Omental fat pad (tissue), 4 donors: Measurements from ENCODE around the gene EOMES. TPM values are rescaled to one million over a fixed set of nuclear protein-coding genes. Genes with fewer than 3 reads are reported as not detected.
"Not testable (repeated sequence)": the region's sequence is repeated elsewhere in the genome, so short reads cannot be mapped to it uniquely, and the experiment has no call there.

Source experiments
- ATAC-seq: fragments of 150-250 bp; one replicate; pipeline ENCODE4 v1.9.1; 2016; ENCODE audit warnings: mild to moderate bottlenecking, moderate library complexity; ENCODE audit not compliant: low FRiP score
- DNase-seq: peaks from one replicate; pipeline ENCODE4 v3.0.0-alpha.2; 2019; ENCODE audit warnings: low spot score
- total RNA-seq, 4 donors: library from RNA; depleted of rRNA; stranded (reverse); fragments of >200 nt; gene quantifications; one replicate each; pipeline ENCODE4 v1.1.0, GENCODE V29; 2016
- TF ChIP-seq, protein P1 (sequence below), 3 donors: fragments of 450-650 bp; IDR thresholded peaks; one replicate each; pipeline ENCODE4 v1.5.1; 2016 to 2017; ENCODE audit warnings: antibody characterized with exemption in 3 of 3, mild to moderate bottlenecking in 3 of 3, moderate library complexity in 2 of 3

Gene EOMES
- total RNA-seq: under 1 TPM in 3 of 4 donors, not detected in 1; 0.19 to 0.63 (median 0.48) TPM

DNA sequence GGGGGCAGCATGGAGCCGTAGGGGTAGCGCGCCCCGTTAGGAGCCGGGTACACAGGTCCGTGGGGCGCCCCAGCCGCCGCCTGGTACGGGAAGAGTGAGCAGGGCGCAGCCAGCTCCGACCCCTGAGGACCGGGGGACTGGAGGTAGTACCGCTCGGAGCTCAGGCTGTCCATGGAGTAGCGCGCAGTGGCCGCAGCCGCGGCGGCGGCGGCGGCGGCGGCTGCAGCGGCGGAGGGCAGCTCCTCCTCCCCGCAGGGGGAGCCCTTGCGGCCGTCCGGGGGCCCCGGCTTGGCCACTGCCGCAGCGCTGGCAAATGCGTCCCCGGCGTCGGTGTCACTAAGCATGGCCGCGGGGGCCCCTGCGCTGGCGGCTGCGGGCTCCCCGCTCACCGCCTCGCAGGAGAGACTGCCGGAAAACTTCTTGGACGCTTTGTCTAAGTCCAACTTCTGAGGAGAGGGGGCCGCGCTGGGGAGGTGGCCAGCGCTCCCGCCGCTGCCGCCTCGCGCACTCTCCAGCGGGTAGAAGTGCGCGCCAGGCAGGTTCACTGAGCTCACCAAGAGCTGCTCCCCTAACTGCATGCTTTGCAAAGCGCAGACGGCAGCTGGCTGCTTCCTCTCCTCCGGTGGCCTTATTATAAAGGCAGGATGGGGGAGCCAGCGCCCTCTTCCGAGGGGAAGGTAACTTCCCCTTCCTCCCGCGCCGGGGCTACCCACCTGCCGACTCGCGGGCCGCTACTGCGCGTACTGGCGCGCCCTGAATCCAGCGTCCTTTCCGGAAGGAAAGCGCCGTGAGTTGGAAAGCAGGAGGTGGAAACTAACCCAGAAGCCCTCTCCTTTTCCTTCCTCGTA lies at the start of gene EOMES:
EOMES (minus strand) TSS at position 607 of the 848 bp plus-strand sequence; CDS start at position 578, 29 bp downstream.
- DNase-seq (no peak), ATAC-seq (no peak)
- TF ChIP-seq, protein P1, sequence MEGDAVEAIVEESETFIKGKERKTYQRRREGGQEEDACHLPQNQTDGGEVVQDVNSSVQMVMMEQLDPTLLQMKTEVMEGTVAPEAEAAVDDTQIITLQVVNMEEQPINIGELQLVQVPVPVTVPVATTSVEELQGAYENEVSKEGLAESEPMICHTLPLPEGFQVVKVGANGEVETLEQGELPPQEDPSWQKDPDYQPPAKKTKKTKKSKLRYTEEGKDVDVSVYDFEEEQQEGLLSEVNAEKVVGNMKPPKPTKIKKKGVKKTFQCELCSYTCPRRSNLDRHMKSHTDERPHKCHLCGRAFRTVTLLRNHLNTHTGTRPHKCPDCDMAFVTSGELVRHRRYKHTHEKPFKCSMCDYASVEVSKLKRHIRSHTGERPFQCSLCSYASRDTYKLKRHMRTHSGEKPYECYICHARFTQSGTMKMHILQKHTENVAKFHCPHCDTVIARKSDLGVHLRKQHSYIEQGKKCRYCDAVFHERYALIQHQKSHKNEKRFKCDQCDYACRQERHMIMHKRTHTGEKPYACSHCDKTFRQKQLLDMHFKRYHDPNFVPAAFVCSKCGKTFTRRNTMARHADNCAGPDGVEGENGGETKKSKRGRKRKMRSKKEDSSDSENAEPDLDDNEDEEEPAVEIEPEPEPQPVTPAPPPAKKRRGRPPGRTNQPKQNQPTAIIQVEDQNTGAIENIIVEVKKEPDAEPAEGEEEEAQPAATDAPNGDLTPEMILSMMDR (IDR thresholded peaks at IDR 0.05): no peak

DNA sequence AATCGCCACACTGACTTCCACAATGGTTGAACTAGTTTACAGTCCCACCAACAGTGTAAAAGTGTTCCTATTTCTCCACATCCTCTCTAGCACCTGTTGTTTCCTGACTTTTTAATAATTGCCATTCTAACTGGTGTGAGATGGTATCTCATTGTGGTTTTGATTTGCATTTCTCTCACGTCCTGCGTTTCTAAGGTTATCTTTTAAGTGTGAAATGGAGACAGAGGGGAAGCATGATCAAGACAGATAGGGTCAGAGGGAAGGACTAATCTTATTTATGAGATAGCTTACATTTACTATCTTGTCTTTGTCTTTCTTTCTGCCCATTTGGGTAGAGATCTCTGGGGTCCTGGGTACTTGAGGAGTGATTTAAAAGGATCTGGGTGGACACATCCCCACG lies 48.3 kb upstream of the EOMES start:
- DNase-seq, ATAC-seq: not testable (repeated sequence)

DNA sequence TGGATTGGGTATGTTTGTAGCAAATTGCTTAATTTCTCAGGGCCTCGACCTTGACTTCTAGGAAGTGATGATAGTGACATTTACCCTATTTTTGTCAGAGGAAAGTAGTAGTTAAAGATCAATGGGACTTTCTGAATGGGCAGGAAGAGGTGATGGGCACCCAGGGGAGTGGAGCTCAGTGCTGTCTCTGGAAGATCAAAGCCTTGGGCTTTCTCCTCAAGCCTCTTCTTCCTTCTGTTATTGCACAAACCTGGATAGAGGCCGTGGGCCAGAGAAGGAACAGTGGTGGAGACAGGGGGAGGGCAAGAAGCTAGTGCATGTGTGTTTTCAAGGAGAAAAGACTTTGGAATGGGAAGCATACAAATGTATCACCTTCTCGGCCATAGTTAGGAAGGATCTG lies 44.9 kb upstream of the EOMES start:
- ATAC-seq (no peak), DNase-seq (no peak)

DNA sequence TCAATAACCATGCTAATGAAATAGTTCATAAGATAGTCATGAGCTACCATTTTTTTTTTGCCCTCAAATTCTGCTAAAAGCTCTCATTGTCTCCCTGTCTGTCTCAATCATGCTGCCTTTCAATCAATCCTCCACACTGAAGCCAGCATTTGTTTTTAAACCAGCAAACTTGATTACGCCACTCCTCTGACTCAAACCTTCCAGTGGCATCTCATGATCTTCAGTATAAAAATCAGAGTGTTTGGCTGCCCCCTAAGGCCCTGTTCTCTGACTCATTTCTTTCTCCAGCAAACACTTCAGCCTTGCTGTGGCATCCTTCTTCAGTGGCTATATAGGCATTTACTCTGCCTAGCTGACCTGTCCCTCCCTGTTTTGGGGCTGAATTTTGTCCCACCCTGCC lies 36.0 kb upstream of the EOMES start:
- no peak for ATAC-seq
- DNase-seq: no peak
- TF ChIP-seq, protein P1 (IDR thresholded peaks at IDR 0.05): no peak

More for the DNA sequence above, 44.9 kb upstream of the EOMES start:
- TF ChIP-seq, protein P1 (IDR thresholded peaks at IDR 0.05): no peak

DNA sequence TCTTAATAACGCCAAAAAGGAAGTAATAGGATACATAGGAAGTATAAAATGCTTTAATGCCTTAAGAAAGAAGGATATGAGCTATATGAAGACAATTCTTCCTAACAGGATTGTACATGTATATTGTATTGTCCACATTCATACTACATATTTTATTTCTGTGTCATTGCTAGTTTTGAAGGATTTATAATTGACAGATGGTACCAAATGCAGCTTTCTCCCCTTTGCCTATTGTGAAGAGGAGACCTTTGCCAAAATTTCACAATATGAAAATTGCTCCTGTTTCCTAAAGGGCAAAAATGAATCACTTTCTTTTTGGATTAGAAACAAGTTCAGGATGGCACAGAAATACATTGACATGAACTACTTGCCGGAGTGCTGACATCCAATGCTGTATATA lies 34.8 kb upstream of the EOMES start:
- DNase-seq (no peak), ATAC-seq (no peak)
- TF ChIP-seq, protein P1 (IDR thresholded peaks at IDR 0.05): no peak

DNA sequence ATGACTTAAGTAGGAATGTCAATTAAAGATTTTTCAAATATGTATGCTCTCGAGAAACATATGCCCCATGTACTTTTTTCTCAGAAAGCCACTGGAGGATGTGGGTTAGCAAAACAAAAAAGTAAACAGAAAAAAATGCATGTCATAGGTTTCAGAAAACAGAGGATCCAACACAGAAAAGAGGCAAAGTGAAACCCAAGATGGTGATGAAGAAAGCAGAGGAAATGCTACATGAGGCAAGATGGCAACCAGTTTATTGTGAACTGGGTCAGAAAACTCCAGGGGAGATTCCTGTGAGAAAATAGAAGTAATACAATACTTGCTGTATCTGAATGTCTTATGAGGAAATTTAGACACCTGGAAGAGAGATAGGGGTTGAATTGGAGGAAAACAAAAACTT lies 30.8 kb upstream of the EOMES start:
- TF ChIP-seq, protein P1 (IDR thresholded peaks at IDR 0.05): no peak
- no peak for DNase-seq
- no peak for ATAC-seq

DNA sequence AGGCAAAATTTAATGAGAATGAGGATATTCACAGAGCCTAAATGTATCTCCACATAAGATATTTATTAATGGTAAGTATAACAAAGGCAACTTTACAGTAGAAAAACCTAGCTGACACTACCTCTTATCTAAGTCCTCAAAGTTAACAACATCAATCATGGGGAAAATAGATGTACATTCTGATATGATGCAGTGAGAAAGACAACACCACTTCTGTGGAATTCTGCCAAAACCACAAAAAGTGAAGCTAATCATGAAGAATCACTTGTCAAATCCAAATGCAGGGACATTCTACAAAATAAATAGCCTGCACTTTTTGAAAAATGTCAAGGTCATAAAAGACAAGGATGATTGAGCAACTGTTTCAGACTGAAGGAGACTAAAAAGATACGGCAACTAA lies 27.5 kb upstream of the EOMES start:
- TF ChIP-seq, protein P1 (IDR thresholded peaks at IDR 0.05): no peak
- DNase-seq: no peak

More for the DNA sequence above, 27.5 kb upstream of the EOMES start:
- no peak for ATAC-seq
